Limb (tissue), 2 donors: ENCODE data around the gene RBM48.
"Not testable (repeated sequence)": the region's sequence is repeated elsewhere in the genome, so short reads cannot be mapped to it uniquely, and the experiment has no call there.

Experiments
- DNase-seq, 2 donors: peaks; one replicate each; pipeline ENCODE4 v3.0.0-alpha.2; 2016; ENCODE audit errors: extremely low spot score in 2 of 2

Gene RBM48

DNA sequence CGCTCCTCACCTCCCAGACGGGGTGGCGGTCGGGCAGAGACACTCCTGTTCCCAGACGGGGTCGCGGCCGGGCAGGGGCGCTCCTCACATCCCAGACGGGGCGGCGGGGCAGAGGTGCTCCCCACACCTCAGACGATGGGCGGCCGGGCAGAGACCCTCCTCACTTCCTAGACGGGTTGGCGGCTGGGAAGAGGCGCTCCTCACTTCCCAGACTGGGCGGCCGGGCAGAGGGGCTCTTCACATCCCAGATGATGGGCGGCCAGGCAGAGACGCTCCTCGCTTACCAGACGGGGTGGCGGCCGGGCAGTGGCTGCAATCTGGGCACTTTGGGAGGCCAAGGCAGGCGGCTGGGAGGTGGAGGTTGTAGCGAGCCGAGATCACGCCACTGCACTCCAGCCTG is 16.5 kb downstream of the RBM48 start:
- not testable (repeated sequence) for DNase-seq

DNA sequence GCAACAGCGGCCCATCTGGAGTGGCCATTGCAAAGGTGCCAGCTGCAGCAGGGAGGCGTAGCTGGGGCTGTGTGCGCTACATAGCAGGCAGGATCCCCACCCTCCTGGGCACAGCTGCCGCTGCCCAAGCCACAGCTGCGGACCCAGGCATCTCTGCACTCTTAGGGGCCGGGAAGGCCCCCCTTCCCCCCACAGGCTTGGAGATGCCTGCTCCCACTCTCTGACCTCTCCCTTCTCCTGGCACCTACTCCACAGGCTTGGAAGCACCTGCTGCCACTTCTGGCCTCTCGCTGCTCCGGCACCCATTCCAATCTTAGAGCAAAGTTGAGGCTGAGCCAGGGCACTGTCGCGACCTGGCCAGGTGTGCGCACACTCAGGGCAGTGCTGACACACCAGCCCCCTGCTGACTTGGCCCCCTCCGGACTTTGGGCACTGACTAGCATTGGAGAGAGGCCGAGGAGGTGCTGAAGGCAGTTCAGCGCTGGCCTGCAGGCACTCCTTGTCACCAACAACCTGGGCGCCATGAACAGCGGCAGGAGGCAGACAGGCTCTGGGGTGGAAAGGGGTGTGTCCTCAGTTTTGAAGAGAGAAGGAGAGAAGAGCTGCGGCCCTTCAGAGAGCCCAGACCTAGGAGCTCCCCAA is 18.4 kb downstream of the RBM48 start:
- no peak for DNase-seq

DNA sequence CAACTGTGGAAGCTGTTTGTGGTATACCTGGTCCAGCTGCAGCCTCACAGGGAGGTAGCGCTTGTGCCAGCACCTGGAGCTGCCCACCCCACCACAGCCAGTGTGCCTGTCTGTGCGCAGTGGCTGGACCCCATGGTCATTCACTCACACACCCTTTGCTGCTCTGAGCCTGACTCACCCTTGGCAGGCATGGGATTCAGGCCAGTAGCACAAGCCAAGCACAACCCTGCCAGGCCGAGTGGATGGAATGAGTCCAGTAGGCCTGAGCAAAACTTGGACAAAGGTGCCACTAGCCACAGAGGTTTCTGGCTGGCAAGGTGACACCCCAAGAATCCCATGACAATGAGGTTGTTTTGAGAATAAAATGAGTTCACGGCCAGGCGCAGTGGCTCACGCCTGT is 19.0 kb downstream of the RBM48 start:
- no peak for DNase-seq

DNA sequence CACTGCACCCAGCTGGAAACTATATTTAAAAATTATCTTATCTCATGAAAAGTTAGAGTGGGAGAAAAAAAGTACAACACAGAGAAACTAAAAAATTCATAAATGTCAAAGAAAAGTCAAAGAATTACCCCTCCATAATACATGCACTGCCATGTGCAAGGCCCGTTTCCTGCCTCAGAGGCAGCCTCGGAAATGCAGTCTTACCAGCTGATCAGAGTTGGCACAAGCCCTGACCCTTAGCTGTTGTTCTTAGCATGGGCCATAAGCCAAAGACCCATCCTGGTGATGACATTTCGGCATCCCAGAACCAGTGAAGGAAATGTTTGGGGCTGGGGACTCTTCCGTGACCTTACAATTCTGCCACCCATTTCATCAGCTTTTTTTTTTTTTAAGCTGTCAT is 21.6 kb downstream of the RBM48 start:
- DNase-seq: no peak

DNA sequence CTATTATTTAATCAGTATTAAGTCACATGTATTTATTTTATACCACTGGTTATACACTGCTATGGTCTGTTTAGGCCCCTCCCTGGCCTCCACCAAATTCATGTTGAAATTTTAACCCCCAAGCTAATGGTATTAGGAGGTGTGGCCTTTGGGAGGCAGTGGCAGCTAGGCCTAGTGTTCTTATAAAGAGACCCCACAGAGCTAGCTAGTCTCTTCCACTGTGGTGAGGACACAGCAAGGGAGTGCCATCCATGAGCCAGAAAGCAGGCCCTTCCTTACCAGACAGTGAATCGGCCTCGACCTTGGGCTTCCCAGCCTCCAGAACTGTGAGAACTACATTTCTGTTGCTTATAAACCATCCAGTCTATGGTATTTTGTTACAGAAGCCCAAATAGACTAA is 28.7 kb downstream of the RBM48 start:
- no peak for DNase-seq

DNA sequence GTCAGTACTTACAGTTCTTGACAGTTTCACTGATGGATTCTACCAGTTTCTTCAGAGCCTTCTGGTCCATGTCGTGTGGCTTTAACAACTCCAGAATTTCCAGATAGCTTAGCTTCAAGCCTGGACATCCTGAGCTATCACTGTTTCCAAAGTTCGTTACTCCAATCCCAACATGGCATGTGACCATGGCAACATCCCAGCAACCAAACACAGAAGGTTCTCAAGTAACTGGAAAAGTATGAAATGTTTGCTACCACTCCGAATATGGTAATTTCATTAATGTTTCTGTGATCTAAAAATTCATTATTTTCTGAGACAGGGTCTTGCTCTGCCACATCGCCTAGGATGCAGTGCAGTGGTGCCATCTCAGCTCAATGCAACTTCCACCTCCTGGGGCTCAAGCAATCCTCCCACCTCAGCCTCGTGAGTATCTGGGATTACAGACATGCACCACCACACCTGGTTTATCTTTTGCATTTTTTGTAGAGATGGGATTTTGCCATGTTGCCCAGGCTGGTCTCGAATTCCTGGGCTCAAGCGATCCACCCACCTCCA is 29.3 kb downstream of the RBM48 start:
- DNase-seq: no peak

DNA sequence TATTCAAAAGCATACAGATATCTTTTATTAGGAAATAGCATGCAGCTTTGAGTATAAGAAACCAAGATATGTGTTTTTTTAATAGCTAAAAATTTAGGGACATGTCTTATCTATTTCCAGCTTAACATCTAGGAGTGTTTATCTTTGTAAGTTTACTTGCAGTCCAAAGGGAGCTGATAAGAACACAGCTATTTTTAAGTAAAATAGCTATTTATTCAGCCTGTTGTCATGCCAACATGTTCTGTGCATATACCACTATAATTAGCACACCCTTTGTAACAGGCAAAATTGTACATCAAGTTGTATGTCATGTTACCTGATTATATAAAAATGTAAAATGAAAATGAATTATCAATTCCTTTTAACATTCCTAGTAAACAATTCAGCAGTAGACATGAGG is 32.0 kb downstream of the RBM48 start:
- DNase-seq: no peak

DNA sequence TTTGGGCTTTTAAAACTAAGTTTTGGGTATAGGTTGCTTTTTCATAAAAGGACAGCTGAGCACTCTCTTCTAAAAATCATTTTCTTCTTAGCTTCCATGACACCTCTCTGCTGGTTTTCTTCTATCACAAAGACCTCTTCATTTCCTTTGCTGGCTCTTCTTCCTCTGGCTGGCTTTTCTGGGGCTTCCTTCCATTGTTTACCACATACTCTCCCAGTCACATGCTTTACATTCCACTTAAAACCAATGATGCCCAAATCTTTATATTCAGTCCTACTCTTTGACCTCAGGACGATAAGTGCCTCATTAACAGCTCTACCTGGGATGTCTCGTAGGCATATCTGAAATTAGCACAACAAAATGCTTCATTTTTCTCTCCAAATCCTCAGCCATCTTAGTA is 34.8 kb downstream of the RBM48 start:
- no peak for DNase-seq

DNA sequence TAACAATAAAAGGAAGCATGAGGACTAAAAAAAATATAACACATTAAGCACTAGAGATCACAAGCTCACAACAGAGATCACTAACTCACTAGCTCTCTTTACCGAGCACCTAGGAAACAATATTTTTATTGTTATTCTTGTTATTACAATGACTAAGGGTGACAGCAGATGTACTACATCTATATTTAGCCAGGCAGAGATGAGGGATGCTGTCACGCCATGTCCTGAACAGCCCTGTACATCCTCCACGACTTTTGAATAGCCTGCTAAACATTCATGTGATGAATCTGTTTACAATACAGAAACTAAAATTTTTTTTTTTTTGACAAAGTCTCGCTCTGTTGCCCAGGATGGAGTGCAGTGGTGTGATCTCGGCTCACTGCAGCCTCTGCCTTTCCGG is 38.9 kb downstream of the RBM48 start:
- DNase-seq: no peak

DNA sequence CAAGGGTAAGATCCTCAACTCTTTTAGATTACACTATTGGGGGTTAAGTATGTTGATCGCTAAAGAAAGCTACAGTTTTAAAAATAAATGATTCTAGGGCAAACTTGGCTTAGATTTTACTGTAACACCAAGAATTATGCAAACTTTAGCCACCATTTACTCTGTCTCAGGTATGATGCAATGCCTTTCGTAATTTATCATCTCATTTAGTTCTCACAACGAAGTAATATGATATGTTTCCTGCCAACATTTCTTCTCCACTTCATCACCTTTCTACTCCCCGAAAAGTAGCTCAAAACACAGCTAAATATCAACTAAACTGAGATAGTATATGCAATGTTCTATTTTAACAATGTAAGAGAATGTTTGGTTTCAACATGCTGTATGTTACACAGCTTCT is 40.5 kb downstream of the RBM48 start:
- no peak for DNase-seq

DNA sequence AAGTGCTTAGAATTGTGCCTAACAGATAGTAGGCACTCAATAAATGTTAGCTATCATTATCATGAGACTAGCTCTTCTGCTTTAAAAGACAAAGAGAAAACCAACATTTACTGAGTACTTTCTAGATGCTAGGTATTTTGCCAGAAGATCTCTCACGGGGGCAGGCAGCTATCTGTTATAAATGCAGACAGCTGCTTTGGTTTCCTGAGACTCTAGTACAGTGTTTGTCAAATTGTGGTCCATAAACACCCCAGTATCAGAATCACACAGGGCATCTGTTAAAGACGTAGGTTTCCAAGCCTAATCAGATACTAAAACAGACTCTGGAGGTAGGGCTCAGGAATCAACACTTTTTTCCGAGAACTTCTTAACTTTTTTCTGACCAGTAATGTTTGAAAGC is 47.7 kb downstream of the RBM48 start:
- DNase-seq: no peak

DNA sequence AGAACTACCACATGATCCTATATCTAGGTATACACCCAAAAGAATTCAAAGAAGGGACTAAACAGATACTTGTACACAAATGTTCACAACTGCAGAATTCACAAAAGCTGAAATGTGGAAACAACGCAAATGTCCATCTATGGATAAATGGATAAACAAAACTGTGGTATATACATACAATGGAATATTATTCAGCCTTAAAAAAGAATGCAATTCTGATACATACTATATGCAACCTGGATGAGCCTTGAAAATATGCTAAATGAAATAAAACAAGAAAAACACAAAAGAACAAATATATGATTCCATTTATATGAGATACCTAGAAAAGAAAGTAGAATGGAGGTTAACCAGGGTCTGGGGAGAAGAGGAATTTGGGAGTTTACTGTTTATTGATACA is 54.4 kb downstream of the RBM48 start:
- DNase-seq: no peak

DNA sequence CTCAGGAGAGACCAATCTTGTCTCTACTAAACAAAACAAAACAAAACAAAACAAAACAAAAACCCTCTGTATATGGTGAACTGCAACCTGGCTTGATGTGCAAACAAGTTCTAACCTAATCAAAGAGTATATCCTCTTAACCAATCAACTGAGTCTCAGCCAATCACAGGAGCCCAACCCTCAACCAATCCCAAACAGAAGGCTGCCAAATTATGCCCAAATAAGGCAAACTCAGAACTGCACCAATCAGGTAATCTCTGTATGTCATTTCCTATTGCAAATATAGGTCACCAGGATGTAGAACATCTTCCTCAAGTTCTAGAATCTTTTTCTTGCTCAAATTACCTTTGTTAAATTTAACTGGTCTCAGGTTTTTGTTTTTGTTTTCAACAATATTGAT is 56.4 kb downstream of the RBM48 start:
- DNase-seq: no peak

DNA sequence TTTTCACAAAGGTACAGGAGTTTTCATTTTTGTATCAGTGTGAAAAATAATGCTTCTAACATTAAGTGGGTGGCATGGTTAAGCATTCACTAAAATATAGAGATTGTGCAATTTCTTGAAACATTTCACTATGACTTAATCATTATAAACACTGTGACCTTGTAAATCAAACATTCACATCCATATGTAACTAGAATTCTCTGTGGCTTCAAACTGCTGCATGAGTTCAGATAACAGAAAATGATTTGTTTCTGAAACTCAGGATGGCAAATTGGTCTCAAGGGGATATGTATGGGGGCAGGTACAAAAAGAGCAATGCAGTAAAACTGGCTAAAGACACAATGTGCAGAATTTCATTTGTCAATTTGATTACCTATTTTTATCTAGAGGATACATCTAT is 57.8 kb downstream of the RBM48 start:
- DNase-seq: no peak

DNA sequence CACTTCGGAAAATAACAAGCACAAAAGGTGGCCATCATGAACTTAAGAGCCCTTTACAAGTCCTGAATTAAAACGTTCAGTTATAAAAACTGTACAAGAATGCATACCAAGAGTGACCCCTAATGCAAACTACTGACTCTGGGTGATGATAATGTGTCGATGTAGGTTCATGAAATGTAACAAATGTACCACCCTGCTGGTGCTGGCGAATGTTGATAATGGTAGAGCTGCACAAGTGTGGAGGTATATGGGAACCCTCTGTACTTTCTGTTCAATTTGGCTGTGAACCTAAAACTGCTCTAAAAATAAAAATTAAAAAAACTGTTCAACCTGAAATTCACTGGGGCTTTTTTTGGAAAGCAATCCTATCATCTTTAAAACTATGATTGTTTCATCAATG is 58.2 kb downstream of the RBM48 start:
- no peak for DNase-seq
